GM04503 (cell line): ENCODE data around the gene TBC1D16.

Experiments used
- DNase-seq: peaks from one replicate; pipeline ENCODE4 v3.0.0-alpha.2; 2012; ENCODE audit warnings: low read depth

TBC1D16 gene

DNA sequence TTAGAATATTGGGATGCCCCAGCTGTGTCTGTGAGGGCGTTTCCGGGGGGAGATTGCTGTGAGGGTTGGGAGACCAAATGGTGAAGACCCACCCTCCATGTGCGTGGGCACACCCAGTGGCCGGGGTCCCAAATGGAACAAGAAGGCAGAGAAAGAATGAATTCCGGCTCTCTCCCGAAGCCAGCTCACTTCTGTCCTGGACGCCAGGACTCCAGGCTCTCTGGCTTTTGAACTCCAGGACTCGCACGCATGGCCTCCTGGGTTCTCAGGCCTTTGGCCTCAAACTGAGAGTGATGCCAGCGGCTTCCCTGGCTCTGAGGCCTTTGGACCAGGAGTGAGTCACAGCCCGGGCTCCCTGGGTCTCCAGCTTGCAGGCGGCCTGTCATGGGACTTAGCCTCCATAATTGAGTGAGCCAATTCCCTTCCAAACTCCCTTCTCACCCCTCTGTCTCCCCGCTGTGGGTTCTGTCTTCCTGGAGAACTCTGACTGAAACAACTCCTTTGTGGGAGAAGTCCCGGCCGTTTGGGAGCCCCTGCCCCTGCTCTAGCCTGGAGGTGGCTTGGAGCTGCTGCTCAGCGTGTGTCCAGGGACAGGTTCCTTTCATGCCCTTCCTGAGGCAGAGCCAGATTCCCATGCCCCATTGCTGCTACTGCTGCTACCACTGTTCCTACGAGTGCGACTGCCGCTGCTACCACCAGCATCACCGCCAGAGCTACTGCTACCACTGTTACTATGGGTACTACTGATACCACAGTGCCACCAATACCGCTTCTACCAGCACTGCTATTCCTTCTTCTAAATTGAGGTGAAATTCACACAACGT lies 146.6 kb downstream of the TBC1D16 start:
- no peak for DNase-seq

GRCh38 chr17:79888009-79888540 lies 147.6 kb downstream of the TBC1D16 start:
- DNase-seq, result no peak

DNA sequence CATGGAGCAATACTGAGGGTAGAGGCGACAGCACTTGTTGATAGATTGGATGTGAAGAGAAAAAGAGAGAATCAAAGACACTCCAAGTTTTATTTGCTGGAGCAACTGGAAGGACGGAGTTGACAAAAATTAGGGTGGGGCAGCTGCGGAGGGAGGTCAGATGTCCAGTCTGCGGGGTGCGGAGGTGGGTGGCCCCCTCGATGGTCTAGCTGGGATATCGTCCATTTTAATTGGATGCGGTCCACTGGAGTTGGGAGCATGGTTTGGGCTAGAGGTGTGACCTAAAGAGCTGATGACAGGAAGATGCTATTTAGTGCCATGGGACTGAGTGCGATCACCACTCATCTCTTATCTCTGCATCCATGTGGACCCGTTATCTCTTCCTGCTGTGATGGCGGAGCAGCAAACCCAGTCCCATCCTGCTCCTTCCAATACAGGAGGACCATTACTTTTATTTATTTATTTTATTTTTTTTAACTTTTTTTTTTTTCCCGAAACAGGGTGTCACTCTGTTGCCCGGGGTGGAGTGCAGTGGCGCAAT lies 148.2 kb downstream of the TBC1D16 start:
- DNase-seq, result no peak

GRCh38 chr17:79883202-79883601 lies 152.5 kb downstream of the TBC1D16 start:
- no peak for DNase-seq
